HG03558 (cell line): ENCODE measurements around the gene NUDT19.

Experiments
- ATAC-seq: cut with Tn5 transposase; IDR thresholded peaks from one replicate; pipeline ENCODE4 v1.9.1; 2021; ENCODE audit warnings: moderate number of reproducible peaks; ENCODE audit not compliant: unreplicated experiment; ENCODE audit errors: extremely low read depth

NUDT19 gene

GRCh38 chr19:32751066-32751465, 59.4 kb downstream of the NUDT19 start:
- ATAC-seq = no peak

- no peak for ATAC-seq
These were observed 65.6 kb downstream of the NUDT19 start for GRCh38 chr19:32757189-32757588.
